Measurements from ENCODE around the gene RPL27. TPM values are rescaled to one million over a fixed set of nuclear protein-coding genes. Genes with fewer than 3 reads are reported as not detected.

RPL27 gene
- total RNA-seq, 4 donors from 2014 or later: 243 to 836 (median 677) TPM

DNA sequence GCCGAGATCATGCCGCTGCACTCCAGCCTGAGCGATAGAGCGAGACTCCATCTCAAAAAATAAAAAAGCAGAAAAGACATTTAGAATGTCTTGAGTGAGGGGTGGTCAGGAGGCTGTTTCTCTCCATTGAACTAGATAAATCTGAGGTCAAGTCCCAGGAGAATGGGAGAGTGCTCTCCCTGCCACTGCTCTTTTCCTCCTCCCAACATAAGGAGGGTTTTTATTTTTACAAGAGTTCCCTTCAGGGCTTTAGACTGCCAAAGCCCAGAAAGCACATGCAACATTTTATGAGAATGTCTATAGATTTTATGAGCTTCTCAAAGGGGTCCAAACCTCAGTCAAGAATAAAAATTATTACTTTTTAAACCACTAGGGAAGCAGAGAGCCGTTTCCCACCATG lies 28.4 kb downstream of the RPL27 start:
- in situ Hi-C loops (cut with MboI; ENCODE audit: low pct_ligation_motif_present in 1 of 4, low pct_unique_long_range_greater_than_20kb in 1 of 4, low sequenced_read_pairs in 3 of 4) (loop anchor here in 1 of 4 donors (25.0 kb wide), 1 partner anchor 311 kb away; no protein-coding TSS in a partner anchor), intact Hi-C loops (cut with DNase I; ENCODE audit: low total_unique reads) (no loop called here)
- Histone ChIP-seq H3K27ac (no peak overlapping the region), H3K27me3 (peaks cover 3% of the 10 kb centered on the region), H3K36me3 (no peaks in the 10 kb centered on the region), H3K4me3 (no peak overlapping the region), H3K4me1 (peaks cover 6 to 18% (median 13%) of the 10 kb centered on the region in 4 donors), H3K9me3 (no peaks in the 10 kb centered on the region)
- DNase-seq: no peak
- no peak for TF ChIP-seq POLR2A (IDR thresholded peaks at IDR 0.05)
- TF ChIP-seq POLR2AphosphoS5 (IDR thresholded peaks at IDR 0.05): no peak
- no peak for TF ChIP-seq EP300 (IDR thresholded peaks at IDR 0.05; ENCODE audit: low read depth)
- TF ChIP-seq, protein P1, sequence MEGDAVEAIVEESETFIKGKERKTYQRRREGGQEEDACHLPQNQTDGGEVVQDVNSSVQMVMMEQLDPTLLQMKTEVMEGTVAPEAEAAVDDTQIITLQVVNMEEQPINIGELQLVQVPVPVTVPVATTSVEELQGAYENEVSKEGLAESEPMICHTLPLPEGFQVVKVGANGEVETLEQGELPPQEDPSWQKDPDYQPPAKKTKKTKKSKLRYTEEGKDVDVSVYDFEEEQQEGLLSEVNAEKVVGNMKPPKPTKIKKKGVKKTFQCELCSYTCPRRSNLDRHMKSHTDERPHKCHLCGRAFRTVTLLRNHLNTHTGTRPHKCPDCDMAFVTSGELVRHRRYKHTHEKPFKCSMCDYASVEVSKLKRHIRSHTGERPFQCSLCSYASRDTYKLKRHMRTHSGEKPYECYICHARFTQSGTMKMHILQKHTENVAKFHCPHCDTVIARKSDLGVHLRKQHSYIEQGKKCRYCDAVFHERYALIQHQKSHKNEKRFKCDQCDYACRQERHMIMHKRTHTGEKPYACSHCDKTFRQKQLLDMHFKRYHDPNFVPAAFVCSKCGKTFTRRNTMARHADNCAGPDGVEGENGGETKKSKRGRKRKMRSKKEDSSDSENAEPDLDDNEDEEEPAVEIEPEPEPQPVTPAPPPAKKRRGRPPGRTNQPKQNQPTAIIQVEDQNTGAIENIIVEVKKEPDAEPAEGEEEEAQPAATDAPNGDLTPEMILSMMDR (IDR thresholded peaks at IDR 0.05): no peak
- 65 to 81% methylated on average over 5 of the region's 5 CpGs for WGBS, 2 donors (ENCODE audit: low coverage in 1 of 2)

DNA sequence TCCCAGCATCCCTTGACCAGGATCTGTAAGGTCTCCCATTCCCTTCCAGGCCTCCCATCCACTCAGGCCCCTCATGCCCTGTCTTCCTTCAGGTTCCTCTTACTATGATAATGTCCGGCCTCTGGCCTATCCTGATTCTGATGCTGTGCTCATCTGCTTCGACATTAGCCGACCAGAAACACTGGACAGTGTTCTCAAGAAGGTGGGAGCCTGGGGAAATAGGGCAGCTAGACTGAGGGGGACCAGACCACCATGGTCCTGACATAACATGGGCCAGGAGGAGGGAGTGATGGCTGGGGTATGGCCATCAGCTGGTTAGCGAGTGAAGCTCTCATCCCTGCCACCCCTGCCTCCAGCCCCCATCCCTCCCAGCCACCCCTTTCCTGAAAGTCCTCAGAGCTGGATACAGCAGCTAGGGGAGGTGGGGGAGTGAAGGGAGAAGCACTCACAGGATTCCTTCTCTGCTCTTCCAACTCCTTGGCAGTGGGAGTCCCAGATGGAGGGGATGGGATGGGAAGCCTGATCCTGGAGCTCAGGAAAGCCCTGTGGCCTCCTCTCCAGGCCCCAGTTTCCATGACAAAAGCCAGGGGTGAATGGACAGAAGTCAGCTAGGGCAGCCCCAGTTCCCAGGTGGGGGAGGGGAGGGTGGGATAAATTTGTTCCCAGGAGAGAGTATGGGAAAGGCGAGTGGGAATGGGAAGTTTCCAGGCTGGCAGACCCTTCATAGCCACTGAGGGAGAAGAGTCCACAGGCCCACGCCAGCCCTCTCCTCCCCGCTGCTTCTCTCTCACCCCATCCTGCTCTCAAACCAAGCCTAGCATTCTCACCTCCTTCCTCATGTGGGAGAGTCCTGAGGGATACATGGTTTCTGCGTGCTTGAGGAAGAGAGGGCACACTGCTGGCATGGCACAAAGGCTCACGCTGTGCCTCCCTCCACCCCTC lies 29.1 kb downstream of the RPL27 start:
- in situ Hi-C loops (cut with MboI; ENCODE audit: low pct_ligation_motif_present in 1 of 4, low pct_unique_long_range_greater_than_20kb in 1 of 4, low sequenced_read_pairs in 3 of 4) (loop anchor here in 1 of 4 donors (25.0 kb wide), 1 partner anchor 310 kb away; no protein-coding TSS in a partner anchor), intact Hi-C loops (cut with DNase I; ENCODE audit: low total_unique reads) (no loop called here)
- H3K27me3 ChIP-seq: peaks cover 3% of the 10 kb centered on the region
- no peak for TF ChIP-seq POLR2AphosphoS5 (IDR thresholded peaks at IDR 0.05)
- no peak for TF ChIP-seq POLR2A (IDR thresholded peaks at IDR 0.05)
- TF ChIP-seq, protein P1 (IDR thresholded peaks at IDR 0.05): no peak
- no peak for TF ChIP-seq EP300 (IDR thresholded peaks at IDR 0.05; ENCODE audit: low read depth)
- no peaks in the 10 kb centered on the region for H3K36me3 ChIP-seq
- no peak overlapping the region for H3K4me3 ChIP-seq
- H3K4me1 ChIP-seq: peaks cover 6 to 17% (median 12%) of the 10 kb centered on the region in 4 donors
- 66 to 72% methylated on average over 5 to 9 of the region's 9 CpGs for WGBS, 2 donors (ENCODE audit: low coverage in 1 of 2)
- no peak for DNase-seq
- H3K9me3 ChIP-seq: no peaks in the 10 kb centered on the region
- no peak overlapping the region for H3K27ac ChIP-seq

DNA sequence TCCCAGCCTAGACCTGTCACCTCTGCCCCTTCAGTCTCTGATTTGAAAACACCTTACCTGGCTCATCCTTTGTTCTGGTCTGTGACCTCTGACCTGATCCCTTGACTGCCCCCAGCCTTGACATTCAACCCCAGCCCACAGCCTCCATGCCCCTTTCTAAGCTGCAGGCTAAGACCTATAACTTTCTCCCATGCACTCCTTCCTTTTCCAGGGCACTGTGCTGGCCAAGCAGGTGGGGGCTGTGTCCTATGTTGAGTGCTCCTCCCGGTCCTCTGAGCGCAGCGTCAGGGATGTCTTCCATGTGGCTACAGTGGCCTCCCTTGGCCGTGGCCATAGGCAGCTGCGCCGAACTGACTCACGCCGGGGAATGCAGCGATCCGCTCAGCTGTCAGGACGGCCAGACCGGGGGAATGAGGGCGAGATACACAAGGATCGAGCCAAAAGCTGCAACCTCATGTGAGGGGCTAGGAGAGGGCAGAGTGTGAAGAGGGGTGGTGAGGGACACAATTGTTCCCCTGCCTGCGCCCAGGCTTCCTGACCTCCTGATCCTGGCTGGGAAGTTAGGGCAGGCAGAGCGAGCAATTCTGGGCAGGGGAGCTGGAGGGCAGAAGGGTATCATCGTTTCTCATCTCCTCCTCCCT lies 30.1 kb downstream of the RPL27 start:
- H3K9me3 ChIP-seq: no peaks in the 10 kb centered on the region
- 80 to 87% methylated on average over 3 to 17 of the region's 17 CpGs for WGBS, 2 donors (ENCODE audit: low coverage in 1 of 2)
- no peaks in the 10 kb centered on the region for H3K27me3 ChIP-seq
- peaks cover 0 to 9% (median 7%) of the 10 kb centered on the region in 4 donors for H3K4me1 ChIP-seq
- no peak overlapping the region for H3K27ac ChIP-seq
- in situ Hi-C loops (cut with MboI; ENCODE audit: low pct_ligation_motif_present in 1 of 4, low pct_unique_long_range_greater_than_20kb in 1 of 4, low sequenced_read_pairs in 3 of 4): loop anchor here in 1 of 4 donors (25.0 kb wide), 1 partner anchor 309 kb away; no protein-coding TSS in a partner anchor
- no peak overlapping the region for H3K4me3 ChIP-seq
- intact Hi-C loops (cut with DNase I; ENCODE audit: low total_unique reads): no loop called here
- no peak for TF ChIP-seq POLR2A (IDR thresholded peaks at IDR 0.05)
- no peak for TF ChIP-seq POLR2AphosphoS5 (IDR thresholded peaks at IDR 0.05)
- TF ChIP-seq EP300 (IDR thresholded peaks at IDR 0.05; ENCODE audit: low read depth): no peak
- TF ChIP-seq, protein P1 (IDR thresholded peaks at IDR 0.05): no peak
- no peaks in the 10 kb centered on the region for H3K36me3 ChIP-seq
- DNase-seq: no peak
